Tibial artery (tissue), 4 donors: ENCODE results near the gene SSC5D.

Experiments used
- DNase-seq, 2 donors: peaks; one replicate each; pipeline ENCODE4 v3.0.0-alpha.2; 2019
- H3K27ac ChIP-seq, 2 donors: fragments of 200-600 bp; sonication (generic) in 1 of 2; 1 replicate in 1 of 2; 2 replicates in 1 of 2; pipeline ENCODE4 v1.5.1; 2018 to 2019; ENCODE audit warnings: mild to moderate bottlenecking in 1 of 2
- H3K27me3 ChIP-seq, 2 donors: fragments of 200-600 bp; sonication (generic) in 1 of 2; one replicate each; pipeline versions ENCODE4 v1.5.1 to v1.6.0; 2016 to 2019
- H3K36me3 ChIP-seq, 3 donors: fragments of 200-600 bp; sonication (generic) in 2 of 3; one replicate each; pipeline ENCODE4 v1.5.1; 2016 to 2019; ENCODE audit warnings: mild to moderate bottlenecking in 2 of 3
- H3K4me1 ChIP-seq, 4 donors: fragments of 200-600 bp; sonication (generic) in 2 of 4; 1 replicate in 3 of 4; 2 replicates in 1 of 4; pipeline ENCODE4 v1.5.1; 2016 to 2019
- H3K4me3 ChIP-seq, 2 donors: fragments of 200-600 bp; sonication (generic) in 1 of 2; 1 replicate in 1 of 2; 2 replicates in 1 of 2; pipeline ENCODE4 v1.5.1; 2018 to 2019; ENCODE audit warnings: mild to moderate bottlenecking in 2 of 2
- H3K9me3 ChIP-seq, 3 donors: fragments of 200-600 bp; sonication (generic) in 1 of 3; one replicate each; pipeline ENCODE4 v1.5.1; 2016 to 2019
- CTCF ChIP-seq, 2 experiments: fragments of 200-600 bp in 1 of 2; fragments of 450-650 bp in 1 of 2; IDR thresholded peaks; one replicate each; pipeline ENCODE4 v1.5.1; 2017 to 2019; ENCODE audit warnings: antibody characterized with exemption in 2 of 2, mild to moderate bottlenecking in 1 of 2, moderate library complexity in 1 of 2
- intact Hi-C: fragments of 100-400 bp; cut with DNase I; formaldehyde crosslinking; loops from one replicate; pipeline ENCODE4 v1.15.0; 2023; ENCODE audit warnings: low total_unique reads

SSC5D gene

GRCh38 chr19:55457683-55458457, 30.4 kb upstream of the SSC5D start:
- no peak for DNase-seq
- TF ChIP-seq CTCF (IDR thresholded peaks at IDR 0.05) = no peak
- no peaks in the 10 kb centered on the region for H3K9me3 ChIP-seq
- intact Hi-C loops = no loop called here
- H3K27ac ChIP-seq = no peak overlapping the region
- H3K36me3 ChIP-seq = peaks cover 0 to 25% (median 16%) of the 10 kb centered on the region in 3 donors
- H3K4me1 ChIP-seq = peaks cover 0 to 23% (median 16%) of the 10 kb centered on the region in 4 donors
- peaks cover 0 to 5% of the 10 kb centered on the region in 2 donors for H3K27me3 ChIP-seq
- no peak overlapping the region for H3K4me3 ChIP-seq

GRCh38 chr19:55459551-55459949, 28.7 kb upstream of the SSC5D start:
- H3K36me3 ChIP-seq = peaks cover 0 to 21% (median 16%) of the 10 kb centered on the region in 3 donors
- no peaks in the 10 kb centered on the region for H3K9me3 ChIP-seq
- TF ChIP-seq CTCF (IDR thresholded peaks at IDR 0.05) = no peak
- H3K4me3 ChIP-seq = no peak overlapping the region
- H3K27ac ChIP-seq = peak overlapping the region; percentile 83 to 91
- peaks cover 0 to 20% (median 15%) of the 10 kb centered on the region in 4 donors for H3K4me1 ChIP-seq
- DNase-seq = no peak
- intact Hi-C loops = no loop called here
- H3K27me3 ChIP-seq = no peaks in the 10 kb centered on the region

GRCh38 chr19:55459950-55460657, 28.1 kb upstream of the SSC5D start:
- H3K27ac ChIP-seq = peak overlapping the region; percentile 83 to 91
- peaks cover 0 to 15% (median 11%) of the 10 kb centered on the region in 3 donors for H3K36me3 ChIP-seq
- no peaks in the 10 kb centered on the region for H3K9me3 ChIP-seq
- no peak for TF ChIP-seq CTCF (IDR thresholded peaks at IDR 0.05)
- H3K27me3 ChIP-seq = no peaks in the 10 kb centered on the region
- DNase-seq = no peak
- intact Hi-C loops = no loop called here
- peak overlapping the region; percentile 86 to 97 for H3K4me3 ChIP-seq
- peaks cover 0 to 20% (median 15%) of the 10 kb centered on the region in 4 donors for H3K4me1 ChIP-seq

GRCh38 chr19:55460670-55461258, 27.5 kb upstream of the SSC5D start:
- Histone ChIP-seq H3K27me3 (no peaks in the 10 kb centered on the region), H3K27ac (peak overlapping the region; percentile 83 to 91), H3K4me3 (peak overlapping the region; percentile 86 to 97), H3K4me1 (peaks cover 0 to 20% (median 15%) of the 10 kb centered on the region in 4 donors), H3K9me3 (no peaks in the 10 kb centered on the region), H3K36me3 (peaks cover 0 to 9% (median 5%) of the 10 kb centered on the region in 3 donors)
- peak; percentile 83 to 90 for DNase-seq
- no peak for TF ChIP-seq CTCF (IDR thresholded peaks at IDR 0.05)
- intact Hi-C loops = no loop called here

- H3K27me3 ChIP-seq = no peaks in the 10 kb centered on the region
- intact Hi-C loops = no loop called here
Observed at GRCh38 chr19:55461259-55461973, 26.8 kb upstream of the SSC5D start, which contains the start of gene ISOC2. TSS of gene ISOC2 (minus strand) at chr19:55461642. CDS start at chr19:55456486, 5,156 bp downstream.

More at GRCh38 chr19:55461259-55461973, 26.8 kb upstream of the SSC5D start, which contains the start of gene ISOC2:
- Histone ChIP-seq H3K9me3 (no peaks in the 10 kb centered on the region), H3K4me1 (peaks cover 0 to 20% (median 15%) of the 10 kb centered on the region in 4 donors), H3K27ac (peak within 1 kb of the TSS; percentile 83 to 91), H3K4me3 (peak within 1 kb of the TSS; percentile 86 to 97), H3K36me3 (peaks cover 0 to 2% (median 0%) of the 10 kb centered on the region in 3 donors)
- TF ChIP-seq CTCF (IDR thresholded peaks at IDR 0.05) = no peak
- peak; percentile 100 for DNase-seq
